HFF-Myc (cell line): ENCODE results near the gene SORL1.

Source experiments
- DNase-seq: peaks from one replicate; pipeline ENCODE4 v3.0.0-alpha.2; 2011; ENCODE audit warnings: low read depth; ENCODE audit errors: extremely low read depth
- H3K4me3 ChIP-seq: replicated peaks from 2 replicates; pipeline ENCODE4 v1.5.1; 2011; ENCODE audit warnings: low read depth, mild to moderate bottlenecking, control low read depth, low read length
- TF ChIP-seq, protein P1 (sequence below): IDR thresholded peaks from 2 replicates; pipeline ENCODE4 v1.5.1; 2012; ENCODE audit warnings: mild to moderate bottlenecking, low read depth, low read length, control low read depth; ENCODE audit errors: missing control alignments

SORL1 gene

DNA sequence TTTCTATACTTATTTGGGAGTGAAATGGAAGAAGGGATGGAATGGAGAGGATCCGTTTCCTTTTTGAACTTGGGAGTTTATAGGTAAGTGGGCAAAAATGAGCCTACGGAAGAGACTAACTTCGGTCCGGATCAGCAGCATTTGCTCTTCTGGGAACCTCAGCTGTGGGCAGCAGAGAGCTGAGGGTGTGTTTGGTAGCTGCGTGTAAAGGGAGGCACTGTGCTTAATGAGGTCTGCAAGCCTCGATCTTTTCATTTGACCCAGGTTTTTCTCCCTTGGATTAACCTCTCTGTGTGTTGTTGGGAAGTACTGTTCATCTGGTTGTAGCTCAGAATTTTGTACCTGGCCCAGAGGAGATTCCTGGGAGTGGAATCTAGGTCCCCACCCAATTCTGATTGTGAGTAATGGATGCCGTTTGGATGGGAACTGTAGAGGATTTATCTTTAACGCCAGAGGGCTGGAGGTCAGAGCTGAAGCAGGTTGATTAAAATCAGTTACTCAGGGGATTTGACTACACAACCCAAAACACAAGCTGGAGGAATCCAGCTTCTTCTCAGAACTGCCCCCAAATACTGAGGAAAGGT is 202.2 kb downstream of the SORL1 start:
- DNase-seq, result no peak
- TF ChIP-seq, protein P1, sequence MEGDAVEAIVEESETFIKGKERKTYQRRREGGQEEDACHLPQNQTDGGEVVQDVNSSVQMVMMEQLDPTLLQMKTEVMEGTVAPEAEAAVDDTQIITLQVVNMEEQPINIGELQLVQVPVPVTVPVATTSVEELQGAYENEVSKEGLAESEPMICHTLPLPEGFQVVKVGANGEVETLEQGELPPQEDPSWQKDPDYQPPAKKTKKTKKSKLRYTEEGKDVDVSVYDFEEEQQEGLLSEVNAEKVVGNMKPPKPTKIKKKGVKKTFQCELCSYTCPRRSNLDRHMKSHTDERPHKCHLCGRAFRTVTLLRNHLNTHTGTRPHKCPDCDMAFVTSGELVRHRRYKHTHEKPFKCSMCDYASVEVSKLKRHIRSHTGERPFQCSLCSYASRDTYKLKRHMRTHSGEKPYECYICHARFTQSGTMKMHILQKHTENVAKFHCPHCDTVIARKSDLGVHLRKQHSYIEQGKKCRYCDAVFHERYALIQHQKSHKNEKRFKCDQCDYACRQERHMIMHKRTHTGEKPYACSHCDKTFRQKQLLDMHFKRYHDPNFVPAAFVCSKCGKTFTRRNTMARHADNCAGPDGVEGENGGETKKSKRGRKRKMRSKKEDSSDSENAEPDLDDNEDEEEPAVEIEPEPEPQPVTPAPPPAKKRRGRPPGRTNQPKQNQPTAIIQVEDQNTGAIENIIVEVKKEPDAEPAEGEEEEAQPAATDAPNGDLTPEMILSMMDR, result no peak
- H3K4me3 ChIP-seq, result no peak overlapping the region

DNA sequence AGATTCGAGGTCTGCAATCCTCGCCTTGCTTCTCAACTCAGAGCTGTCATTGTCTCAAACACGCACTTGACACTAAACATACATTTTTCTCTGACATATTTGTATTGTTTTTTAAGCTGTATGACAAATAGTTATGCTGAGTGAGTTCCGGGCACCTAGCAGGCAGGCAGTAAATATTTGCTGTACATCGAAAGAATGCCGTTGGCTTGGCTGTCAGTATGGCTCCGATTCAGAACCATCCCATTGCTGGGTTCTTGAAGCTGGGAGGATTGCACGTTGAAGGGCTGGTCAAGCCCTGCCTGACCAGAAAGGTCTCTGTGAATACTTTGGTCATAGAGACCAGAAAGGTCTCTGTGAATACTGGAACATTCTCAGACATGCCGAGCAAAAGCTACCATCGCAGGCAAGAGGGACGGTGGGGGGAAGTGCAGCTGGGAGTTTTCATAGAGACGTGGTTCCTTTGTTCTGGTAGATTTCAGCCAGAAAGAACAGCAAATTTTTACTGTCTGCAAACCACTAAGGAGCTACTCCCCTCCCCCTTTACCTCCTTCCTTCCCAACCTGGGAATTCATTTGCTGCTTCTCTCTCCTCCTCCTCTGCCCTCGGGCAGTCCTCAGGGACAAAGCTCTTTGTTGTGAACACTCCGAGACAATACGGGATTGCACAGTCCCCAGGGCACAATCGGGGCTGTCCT is 202.9 kb downstream of the SORL1 start:
- H3K4me3 ChIP-seq, result peak overlapping the region; percentile 39
- DNase-seq, result no peak
- TF ChIP-seq, protein P1, result no peak

GRCh38 chr11:121655537-121656327 is 203.6 kb downstream of the SORL1 start:
- peak overlapping the region; percentile 39 for H3K4me3 ChIP-seq
- peak; percentile 96 for DNase-seq
- TF ChIP-seq, protein P1, result peak; percentile 81

DNA sequence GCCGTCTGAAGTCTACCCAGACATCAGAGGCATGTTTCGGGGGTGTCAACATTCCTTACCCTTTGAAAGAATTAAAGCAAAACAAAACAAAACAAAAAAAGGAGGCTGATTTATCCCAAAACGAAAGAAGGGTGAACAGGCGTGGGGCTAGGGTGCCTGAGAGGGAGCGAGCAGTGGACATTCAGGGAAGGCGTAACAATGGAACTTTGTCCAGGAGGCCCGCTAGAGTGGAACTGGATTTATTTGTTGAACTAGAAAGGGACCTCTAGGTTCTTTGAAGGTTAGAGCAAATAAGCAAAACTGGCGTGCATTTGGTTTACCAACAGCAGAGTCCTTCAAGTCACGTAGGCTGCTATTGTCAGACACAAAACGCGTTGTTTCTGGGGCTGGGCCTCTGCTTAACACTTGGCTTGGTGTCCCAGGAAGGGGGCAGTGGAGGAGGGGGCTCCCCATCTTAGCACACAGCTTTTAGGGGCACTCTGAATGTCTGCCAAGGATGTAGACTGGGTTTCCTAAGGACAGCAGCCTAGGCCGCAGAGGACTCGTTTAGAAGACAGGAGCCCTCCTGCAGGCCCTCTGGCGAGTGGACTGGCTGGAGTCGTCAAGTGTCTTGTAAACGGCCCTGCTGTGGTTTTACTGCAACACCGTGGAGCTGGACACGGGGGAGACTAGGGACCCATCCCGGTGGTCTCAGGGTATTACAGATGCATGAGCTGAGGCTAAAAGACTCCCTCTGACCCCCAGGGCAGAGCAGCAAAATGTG is 204.4 kb downstream of the SORL1 start:
- no peak for DNase-seq
- peak overlapping the region; percentile 39; the same call in 1 of the 2 replicates for H3K4me3 ChIP-seq
- TF ChIP-seq, protein P1, result no peak

DNA sequence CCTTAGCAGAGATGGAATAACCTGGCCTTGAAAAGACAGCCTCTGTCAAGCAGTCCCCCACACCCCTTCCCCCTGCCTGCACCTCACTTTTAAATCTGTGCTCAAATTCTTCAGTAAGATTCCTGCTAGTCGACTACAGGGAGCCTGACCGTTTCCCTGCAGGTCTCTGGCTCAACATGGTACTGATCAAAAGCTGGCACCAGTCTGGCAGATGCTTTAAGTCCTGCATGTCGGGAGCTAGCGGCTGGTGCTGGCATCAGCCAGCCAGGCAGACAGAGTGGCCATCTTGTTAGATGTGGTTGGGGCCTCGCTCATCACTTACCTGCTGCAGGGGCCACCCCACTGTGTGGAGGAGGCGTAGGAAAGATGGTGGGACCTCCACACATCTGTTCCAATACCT is 205.0 kb downstream of the SORL1 start:
- no peak overlapping the region for H3K4me3 ChIP-seq
- no peak for DNase-seq
- TF ChIP-seq, protein P1, result no peak

DNA sequence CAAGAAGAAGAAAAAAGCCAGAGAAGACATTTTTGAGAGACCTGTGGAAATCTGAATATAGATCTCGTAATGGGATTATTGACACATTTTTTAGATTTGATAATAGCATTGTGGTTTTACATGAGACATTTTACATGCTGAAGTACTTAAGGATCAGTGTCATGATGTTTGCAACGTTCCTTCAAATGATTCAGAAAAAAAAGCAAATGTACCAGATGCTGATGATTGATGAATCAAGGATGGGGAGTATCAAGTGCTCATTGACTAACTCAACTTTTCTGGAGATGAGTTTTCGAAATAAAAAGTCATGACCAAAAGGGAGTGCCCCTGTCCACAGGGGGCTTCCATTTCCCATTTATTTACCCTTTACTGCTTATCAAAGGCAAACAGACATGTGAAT is 207.7 kb downstream of the SORL1 start:
- TF ChIP-seq, protein P1, result no peak
- no peak for DNase-seq
- no peak overlapping the region for H3K4me3 ChIP-seq
